NCI-H510A treated with DMSO at 0.1 percent for 48 hours (cell line): ENCODE results near the gene UACA.

Experiments
- DNase-seq: peaks from one replicate; lab custom pipeline; 2025; lab: John Stamatoyannopoulos, UW

UACA gene

DNA sequence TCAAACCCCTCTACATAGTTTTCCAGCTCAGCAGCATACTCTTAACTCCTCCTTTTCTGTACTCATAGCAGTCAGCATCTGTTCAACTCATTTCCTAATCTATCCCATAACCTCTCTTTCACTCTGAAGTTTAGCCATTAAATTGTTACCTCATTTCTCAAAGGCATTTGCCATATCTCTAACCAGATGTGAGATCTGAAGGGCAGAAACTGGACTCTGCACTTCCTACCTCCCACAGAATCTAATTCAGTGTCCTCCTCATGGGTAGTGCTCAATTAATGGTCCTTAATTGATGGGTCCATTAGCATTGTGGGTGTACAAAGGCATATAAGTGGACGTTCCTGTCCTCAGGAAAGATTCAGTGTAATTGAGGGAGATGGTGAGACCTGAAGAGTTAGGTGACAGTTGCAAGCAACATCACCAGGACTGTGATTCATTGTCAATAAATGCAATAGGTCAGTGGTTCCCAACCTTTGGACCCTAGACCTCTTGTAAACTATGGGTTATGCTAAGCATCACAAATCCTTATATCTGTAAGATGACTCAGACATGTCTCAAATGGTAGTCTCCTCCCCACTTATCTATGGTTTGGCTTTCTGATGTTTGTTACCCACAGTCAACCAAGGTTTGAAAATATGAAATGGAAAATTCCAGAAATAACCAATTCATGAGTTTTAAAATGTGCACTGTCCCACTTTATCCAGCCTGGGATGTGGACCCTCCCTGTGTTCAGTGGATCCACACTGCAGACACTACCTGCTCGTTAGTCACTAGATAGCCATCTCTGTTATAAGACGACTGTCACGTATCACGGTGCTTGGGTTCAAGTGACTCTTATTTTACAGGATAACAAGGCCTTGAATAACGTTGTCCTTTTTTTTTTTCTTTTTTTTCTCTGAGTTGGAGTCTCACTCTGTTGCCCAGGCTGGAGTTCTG, 25.0 kb upstream of the UACA start:
- no peak for DNase-seq

DNA sequence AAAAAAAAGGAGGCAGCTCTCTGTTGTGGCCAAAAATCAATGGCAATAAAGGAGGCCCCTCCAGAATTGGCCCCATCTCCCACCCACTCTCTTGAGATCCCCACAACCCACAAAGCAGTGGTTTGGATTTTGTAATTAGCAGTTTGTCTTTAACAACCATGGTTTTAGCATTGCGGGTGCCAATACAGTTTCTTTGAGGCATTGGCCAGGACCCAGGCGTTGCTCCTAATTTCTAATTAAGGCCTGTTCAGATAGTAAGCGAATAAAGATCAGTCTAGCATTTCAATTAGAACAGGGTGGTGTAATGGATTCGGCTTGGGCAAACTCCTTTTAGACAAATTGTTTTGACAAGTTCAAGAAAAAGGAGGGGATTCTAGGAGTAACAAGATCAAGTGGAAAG, 23.6 kb upstream of the UACA start:
- DNase-seq = no peak

DNA sequence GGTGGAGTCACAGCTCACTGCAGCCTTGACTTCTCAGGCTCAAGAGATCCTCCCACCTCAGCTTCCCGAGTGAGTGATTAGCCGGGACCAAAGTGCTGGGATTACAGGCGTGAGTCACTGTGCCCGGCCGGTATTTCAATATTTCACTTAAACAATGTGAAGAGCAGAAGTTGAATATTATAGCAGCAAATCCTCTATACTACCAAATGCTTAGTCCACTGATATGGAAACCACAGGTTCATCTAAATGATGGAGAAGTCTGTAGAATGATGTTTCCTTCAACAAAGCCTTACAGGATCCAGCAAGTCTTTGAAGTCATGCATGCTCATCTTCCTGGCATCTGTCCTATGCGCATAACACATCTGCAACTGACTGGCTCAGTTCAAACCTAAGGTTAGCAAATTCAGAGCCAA, 20.3 kb upstream of the UACA start:
- DNase-seq = no peak

DNA sequence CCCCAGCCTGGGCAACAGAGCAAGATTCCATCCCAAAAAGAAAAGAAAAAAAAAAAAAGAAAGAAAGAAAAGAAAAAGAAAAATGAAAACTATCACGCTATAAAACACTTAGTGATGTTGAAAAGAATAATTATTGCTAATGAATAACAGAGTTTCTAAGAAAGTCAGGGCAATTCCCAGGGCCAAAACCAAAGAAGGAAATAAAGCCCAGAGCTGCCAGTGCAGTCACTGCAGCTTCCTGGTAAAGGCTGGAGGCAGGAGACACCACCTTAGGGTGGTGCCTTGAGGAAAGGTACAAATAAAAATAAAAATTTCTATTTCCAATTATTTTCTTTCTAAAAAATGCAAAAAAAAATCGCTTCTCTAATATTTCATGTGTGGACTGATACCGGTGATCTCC, 19.7 kb upstream of the UACA start:
- no peak for DNase-seq

DNA sequence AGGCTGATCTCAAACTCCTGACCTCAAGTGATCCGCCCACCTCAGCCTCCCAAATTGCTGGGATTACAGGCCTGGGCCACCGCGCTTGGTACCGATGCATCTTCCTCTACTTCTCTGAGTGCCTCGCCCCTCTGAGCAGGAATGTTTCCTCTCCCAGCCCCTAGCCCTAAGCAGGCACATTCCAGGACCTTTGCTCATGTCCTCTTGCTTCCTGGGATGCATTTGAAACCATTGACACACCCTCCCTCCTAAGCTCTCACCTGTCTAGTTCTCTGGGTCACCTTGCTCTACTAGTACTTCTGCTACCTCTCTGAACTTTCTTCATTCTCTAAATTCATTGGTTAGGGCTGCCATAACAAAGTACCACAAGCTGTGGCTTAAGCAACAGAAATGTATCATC, 17.9 kb upstream of the UACA start:
- no peak for DNase-seq

DNA sequence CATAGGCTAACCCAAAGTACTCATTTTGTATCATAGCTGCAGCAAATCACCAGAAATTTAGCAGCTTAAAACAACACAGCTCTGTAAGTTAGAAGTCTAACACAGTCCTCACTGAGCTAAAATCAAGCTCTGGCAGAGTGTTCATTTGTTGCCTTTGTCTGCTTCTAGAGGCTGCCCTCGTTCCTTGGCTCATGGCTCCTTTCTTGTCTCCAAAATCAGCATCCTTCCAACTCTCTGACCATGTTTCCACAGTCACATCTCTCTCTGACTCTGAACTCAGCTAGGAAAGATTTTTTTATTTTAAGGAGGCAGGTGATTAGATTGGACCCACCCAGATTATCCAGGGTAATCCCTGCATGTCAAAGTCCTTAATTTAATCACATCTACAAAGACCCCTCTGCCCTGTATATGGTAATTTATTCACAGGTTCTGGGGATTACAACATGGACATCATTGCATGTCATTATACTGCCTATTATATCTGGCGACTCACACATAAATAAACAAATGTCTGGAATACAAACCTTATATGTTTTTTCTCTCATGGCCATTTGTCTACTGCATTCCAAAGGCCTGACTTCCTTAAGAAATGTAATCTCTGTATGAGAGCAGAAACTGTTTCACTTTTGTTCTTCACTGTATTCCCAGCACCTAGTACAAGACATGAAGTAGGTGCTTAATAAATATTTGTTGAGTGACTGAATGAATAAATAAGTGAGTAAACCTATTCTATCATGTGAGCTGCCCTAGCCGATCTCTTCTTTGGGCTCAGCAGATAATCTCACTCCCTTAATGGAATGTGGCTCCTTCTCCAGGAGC, 15.1 kb upstream of the UACA start:
- DNase-seq = no peak

DNA sequence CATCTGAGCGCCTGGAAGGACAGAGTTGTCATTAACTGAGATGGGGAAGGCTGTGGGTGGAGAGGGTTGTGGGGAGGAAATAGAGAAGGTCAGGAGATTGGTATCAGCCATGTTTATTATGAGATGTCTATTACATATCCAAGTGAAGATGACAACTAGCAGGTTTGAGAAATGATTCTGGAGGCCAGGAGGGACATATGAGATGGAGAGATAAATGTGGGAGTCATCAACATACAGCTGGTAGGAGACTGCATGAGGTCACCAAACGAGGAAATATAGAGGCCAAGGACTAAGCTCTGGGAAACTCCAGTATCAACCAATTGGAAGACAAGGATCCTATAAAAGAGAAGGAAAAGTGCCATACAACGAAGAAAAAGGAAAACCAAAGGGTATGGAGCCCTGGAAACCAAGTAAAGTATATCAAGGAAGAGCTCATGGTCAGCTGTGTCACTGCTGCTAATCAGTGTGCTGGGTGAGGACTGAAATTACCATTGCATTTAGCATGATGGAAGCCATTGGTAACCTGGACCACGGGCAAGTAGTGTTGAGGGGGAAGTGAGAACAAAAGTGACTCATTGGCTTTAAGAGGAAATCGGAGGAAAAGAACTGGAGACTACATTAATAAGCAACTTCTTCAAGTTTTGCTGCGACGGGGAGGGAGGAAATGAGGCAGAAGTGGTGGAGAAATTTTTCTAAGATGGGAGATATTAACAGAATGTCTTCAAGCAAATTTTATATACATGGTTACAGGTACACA, 14.0 kb upstream of the UACA start:
- no peak for DNase-seq

DNA sequence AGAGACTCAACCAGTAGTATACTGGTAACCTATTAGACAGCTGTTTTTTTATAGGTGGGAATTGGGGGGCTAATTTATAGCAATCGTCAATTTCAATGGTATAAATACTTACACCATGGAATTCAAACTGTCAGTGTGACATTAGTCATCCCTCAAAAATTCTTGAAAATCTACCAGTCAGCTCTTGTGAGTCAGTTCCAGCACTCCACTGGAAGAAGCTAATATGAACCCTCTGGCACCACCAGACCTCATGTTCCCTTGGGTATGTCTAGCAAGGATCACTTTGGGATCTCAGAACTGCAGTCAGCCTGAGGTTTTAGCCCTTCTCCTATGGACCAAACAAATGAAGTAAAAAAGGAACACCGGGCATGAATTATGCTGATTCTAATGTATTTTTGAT, 11.8 kb upstream of the UACA start:
- no peak for DNase-seq

DNA sequence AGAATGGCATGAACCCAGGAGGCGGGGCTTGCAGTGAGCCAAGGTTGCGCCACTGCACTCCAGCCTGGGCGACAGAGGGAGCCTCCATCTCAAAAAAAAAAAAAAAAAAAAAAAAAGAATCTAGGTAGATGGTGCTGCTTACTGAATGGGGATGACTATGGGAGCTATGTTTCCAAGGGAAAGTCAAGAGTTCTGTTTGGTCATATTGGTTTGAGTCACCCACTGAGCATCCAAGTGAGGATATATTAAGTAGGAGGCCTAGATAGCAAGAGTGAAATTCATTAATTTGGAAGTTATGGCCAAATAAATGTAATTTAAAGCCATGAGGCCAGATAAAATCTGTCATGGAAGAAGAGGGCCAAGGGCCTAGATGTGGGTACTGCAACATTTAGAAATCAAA, 9.0 kb upstream of the UACA start:
- no peak for DNase-seq

DNA sequence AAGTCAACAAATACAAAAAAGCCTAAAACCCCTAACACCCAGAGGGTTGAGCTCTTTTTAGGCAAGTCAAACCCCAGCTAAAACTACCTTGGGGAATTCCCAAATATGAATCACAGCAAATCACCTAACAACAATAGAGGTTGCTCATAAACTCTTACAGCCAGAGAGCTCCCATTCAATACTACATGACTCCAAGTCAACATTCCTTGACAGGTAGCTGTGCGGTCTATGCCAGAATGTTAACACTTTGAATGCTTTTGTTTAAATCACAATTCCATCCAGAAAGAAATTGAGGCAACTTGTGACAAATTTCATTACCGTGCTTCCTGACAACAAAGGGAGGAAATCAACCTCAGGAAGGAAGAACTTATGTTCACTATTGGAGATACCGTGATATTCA, 7.5 kb upstream of the UACA start:
- no peak for DNase-seq

DNA sequence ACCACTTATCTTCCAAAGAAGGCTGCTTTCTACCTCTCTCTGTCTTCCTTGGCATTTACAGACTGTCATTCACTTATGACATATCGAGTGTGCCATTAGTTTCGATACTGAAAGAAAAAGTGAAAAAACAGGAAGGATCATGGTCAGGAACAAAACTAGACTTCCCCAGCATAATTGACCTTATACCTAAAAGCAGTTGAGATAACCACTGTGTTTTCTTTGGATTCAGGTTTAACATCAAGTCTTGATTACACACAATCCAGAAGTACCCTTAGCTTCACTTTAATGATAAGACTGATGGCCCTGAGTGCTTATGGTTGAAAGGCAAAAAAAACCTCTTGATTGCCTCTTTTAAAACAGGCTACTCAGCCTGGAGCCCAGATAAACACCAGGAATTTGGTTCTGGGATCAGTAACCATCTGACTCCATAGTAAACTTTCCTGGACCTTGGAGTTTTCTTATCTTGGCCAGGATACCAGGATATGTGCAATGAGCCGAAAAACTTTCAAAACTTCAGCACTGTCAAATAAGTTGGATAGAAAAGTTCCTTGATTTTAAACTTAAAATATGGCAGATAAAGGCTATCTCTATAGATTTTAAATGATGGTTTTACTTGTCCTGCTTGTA, 5.0 kb upstream of the UACA start:
- no peak for DNase-seq

DNA sequence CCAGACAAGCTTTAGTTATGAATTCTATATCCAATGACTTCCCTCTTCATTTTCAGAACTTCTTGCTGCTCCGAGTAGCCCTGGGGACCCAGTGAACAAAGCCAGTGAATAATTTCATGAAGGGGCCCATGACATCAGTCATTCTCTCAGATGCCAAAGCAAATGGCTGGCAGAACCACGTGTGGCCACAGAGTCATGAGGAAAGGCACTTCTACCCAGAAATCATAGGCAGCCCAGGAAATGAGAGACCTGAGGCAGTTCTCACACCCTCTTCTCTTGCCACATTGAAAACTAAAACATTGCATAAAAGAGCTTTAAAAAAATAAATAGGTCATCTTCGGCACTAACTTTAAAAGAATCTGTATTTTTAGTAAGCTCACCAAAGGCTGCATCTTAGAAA, 4.3 kb upstream of the UACA start:
- DNase-seq = no peak

DNA sequence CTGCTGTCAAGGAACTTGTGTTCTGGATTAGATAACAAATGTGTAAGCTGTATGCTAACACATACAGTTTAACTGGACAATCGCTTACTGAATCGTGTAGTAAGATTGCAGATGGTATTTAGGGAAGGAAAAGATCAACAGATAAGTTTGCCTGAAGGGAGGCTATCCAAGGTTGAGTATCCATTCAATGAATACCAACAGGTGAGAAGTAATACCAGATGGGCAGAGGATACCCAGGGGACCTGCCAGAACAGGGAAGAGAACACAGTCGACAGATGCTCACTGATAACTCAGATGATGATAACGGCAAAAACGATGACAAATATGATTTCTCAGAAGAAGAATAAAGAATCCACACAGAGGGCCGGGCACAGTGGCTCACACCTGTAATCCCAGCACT, 3.2 kb upstream of the UACA start:
- DNase-seq = no peak

DNA sequence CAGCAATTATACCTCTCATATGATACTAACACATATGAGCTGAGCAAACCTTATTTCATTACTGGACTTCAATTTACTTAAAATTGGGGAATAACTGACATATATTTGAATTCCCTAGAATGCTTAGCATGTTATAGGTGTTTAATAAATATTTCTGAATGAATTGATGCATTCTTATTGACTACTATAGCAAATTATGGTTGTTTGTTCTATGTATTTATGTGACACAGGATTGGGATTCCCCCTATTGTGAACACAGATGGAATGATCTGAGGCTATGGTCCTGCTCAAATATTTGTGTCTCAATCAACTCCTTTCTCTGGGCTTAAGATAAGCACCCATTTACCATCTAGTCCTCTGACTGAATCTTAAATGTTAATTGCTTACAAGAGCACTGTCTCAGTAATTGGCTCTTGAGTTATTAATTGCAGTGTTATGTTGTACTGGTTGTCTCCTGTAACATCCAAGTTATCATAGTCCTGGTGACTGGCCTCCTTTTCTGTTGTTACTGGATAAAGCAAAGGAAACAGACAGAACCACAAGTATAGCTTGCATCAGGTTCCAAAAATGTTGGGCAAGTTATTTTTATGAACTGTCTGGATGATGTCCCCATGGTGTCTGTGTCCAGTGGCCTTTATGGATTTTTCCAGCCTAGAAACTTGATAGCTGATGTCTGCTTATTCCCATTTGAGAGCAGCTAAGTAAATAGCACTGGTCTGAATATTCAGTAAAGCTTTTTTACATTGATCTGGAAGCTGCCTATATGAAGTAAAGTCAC, 2.3 kb upstream of the UACA start:
- no peak for DNase-seq

DNA sequence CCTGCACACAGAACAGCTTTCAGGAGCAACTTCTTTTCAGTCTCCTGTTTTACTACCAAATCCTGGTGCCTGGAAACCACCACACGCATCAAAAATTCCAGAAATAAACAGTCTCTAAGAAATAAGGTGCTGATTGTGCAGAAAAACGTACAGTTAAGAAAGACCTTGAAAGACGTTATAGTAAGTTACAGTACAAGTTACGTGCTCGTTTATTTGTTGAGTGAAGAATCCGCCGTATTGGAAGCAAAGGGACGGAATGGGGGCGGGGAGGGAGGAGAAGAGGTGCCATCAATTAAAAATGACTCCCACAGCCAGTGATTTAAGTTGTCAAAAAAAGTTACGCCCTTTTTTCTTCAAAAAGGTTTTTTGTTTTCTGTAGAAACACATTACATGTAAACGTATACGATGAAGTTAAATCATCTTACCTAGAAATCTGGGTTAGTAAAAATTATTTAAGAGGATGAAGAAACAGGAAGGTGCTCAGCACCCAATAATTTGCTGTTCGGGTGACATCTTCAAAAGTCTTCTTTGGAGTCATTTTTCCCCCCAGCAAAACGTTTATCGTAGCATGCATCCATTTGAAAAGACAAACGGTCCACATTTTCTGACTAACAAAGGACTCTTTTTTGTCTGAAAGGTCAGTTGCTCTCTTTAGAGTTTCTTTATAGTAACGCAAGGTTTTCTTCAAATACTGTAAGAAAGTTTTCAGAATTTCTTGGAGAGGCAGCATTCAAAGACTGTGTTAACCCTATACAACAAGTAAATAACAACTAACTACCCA, 782 bp upstream of the UACA start:
- no peak for DNase-seq

DNA sequence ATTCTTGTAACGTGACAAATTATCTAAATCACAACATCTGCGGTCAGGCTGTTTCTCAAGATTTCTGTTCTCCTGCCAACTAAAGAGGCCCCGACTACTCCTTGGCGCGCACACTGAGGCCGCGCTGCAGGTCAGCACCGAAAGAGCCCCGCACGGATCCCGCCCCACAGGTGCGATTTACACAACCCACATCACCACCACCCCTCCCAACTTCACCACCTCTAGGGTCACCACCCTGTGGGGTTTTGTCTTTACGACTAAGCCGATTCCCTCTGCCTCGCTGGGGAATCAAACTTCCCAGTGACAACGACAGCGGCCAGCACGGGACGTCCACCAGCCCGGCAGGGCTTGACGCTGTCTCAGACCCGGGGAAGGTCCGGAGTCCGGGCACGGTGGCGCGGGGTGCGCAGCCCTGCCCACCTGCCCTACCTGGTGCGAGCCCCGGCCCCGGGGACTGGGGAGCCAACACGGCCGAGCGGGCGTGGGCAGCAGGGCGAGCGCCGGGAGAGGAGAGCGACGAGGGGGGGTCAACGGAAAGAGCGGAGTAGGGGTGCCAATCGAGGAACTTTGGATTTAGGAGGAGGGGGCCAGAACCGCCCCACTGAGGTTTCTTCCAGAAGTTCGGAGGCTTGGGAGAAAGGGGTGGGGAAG, 764 bp downstream of the UACA start:
- no peak for DNase-seq

DNA sequence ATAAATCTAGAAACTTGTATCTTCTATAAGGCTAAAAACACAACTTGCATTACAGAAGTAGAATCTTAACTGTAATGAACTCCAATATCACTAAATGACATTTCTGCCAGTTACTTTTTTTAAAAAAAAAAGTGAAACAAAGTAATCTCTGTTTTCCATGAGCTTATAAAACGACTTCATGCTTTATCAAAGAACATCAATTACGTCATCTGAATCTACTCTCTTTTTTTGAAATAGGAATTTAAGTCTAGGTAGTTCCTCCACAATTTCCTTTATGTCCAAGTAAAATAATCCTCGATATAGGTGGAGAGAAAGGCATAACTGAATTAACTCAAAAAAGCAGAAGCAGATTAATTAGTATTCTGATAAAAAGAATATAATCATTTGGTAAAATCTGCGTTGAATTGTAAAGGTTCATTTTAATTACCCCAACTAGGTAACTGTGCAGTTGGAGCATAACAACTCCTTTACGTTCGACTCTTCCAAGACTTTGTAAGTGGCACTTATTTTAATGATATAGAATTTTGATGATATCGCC, 1.4 kb downstream of the UACA start:
- no peak for DNase-seq

DNA sequence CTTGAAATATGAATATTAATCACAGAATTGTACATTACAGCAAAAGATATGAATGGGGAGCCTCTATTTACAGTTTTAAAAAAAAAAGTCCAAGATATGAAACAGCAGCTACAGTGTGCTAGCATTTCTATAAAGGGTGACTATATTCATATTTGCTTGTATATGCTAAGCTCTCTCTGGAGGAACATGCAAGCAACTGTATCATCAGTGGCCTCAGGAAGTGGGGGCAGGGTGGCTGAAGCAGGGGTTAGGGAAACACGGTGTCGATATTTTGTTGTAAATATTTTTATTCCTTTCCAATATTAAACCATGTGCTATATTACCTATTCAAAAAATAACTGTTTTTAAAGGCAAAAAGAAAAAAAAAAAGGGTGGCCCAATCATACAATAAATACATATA, 2.3 kb downstream of the UACA start:
- DNase-seq = no peak

DNA sequence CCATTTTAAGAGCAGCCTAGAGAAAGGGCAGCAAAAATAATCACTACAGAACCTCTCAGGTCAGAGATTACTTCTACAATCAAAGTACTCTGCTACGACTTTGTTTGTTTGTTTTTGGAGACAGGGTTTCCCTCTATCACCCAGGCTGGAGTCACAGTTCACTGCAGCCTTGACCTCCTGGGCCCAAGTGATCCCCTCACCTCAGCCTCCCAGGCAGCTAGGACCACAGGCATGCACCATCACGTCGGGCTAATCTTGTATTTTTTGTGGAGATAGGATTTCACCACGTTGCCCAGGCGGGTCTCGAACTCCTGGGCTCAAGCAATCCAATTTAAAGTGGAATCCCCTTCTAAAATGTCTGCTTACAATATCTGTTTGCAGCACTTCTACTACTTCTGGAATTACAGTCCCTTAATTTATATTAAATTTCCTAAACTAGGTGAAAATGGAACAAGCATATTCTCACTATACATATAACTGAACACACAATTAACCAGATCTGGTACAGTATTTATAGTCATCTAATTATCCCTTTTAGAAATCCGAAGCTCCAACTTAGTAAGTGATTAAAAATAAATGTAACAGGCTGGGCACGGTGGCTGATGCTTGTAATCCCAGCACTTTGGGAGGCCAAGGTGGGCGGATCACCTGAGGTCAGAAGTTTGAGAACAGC, 4.4 kb downstream of the UACA start:
- no peak for DNase-seq
